ENCODE measurements around the gene TEN1. TPM values are rescaled to one million over a fixed set of nuclear protein-coding genes. Genes with fewer than 3 reads are reported as not detected.
A peak's percentile ranks its signal among the peaks of the same experiment; 100 is the strongest.

TEN1 gene
- total and polyA plus RNA-seq, 4 donors = 12.0 to 30.0 (median 16.5) TPM

GRCh38 chr17:75959051-75959838 lies 19.8 kb upstream of the TEN1 start:
- no peaks in the 10 kb centered on the region for H3K27me3 ChIP-seq (ENCODE audit: control insufficient read depth in 4 of 4, insufficient read depth in 4 of 4, low read length in 3 of 4)
- peak overlapping the region in 1 of 2 donors; percentile 3 for H3K9ac ChIP-seq (ENCODE audit: low read depth in 1 of 2, low read length in 2 of 2)
- WGBS = 33% methylated on average over 8 of the region's 8 CpGs
- TF ChIP-seq REST (IDR thresholded peaks at IDR 0.05) = no peak
- TF ChIP-seq CTCF (IDR thresholded peaks at IDR 0.05; ENCODE audit: low read depth, low read length, missing input control) = no peak
- TF ChIP-seq SP1 (IDR thresholded peaks at IDR 0.05) = peak; percentile 18
- TF ChIP-seq RAD21 (IDR thresholded peaks at IDR 0.05) = peak in 1 of 2 donors; percentile 4
- peak; percentile 57 to 67 for TF ChIP-seq HNF4A (conservative IDR thresholded peaks at IDR 0.05)
- no peak for TF ChIP-seq MAX (IDR thresholded peaks at IDR 0.05)
- TF ChIP-seq NR2F2 (IDR thresholded peaks at IDR 0.05) = no peak
- TF ChIP-seq RXRA (IDR thresholded peaks at IDR 0.05) = peak in 1 of 2 donors; percentile 51
- H3K36me3 ChIP-seq (ENCODE audit: control insufficient read depth in 4 of 4, insufficient read depth in 3 of 4, low read depth in 1 of 4, low read length in 3 of 4) = peaks cover 8 to 27% (median 15%) of the 10 kb centered on the region in 4 donors
- peak overlapping the region in 1 of 2 donors; percentile 20 for H3K27ac ChIP-seq (ENCODE audit: low read depth in 1 of 2, low read length in 2 of 2)
- no peak overlapping the region for H3K4me3 ChIP-seq (ENCODE audit: low read depth in 1 of 3, low read length in 3 of 3)
- DNase-seq (ENCODE audit: low spot score) = no peak
- peaks cover 8 to 34% (median 22%) of the 10 kb centered on the region in 4 donors for H3K4me1 ChIP-seq (ENCODE audit: control insufficient read depth in 4 of 4, insufficient read depth in 4 of 4, low read length in 3 of 4)
- no peaks in the 10 kb centered on the region for H3K9me3 ChIP-seq (ENCODE audit: control insufficient read depth in 4 of 4, low read length in 3 of 4)

GRCh38 chr17:75959839-75960511 lies 19.1 kb upstream of the TEN1 start:
- DNase-seq (ENCODE audit: low spot score) = no peak
- no peak overlapping the region for H3K4me3 ChIP-seq (ENCODE audit: low read depth in 1 of 3, low read length in 3 of 3)
- peaks cover 7 to 22% (median 16%) of the 10 kb centered on the region in 4 donors for H3K36me3 ChIP-seq (ENCODE audit: control insufficient read depth in 4 of 4, insufficient read depth in 3 of 4, low read depth in 1 of 4, low read length in 3 of 4)
- WGBS = 91% methylated on average over 11 of the region's 11 CpGs
- no peak for TF ChIP-seq SP1 (IDR thresholded peaks at IDR 0.05)
- TF ChIP-seq HNF4A (conservative IDR thresholded peaks at IDR 0.05) = no peak
- no peak for TF ChIP-seq HNF4G (IDR thresholded peaks at IDR 0.05)
- TF ChIP-seq ZBTB33 (IDR thresholded peaks at IDR 0.05) = no peak
- no peak for TF ChIP-seq REST (IDR thresholded peaks at IDR 0.05)
- TF ChIP-seq YY1 (IDR thresholded peaks at IDR 0.05) = no peak
- TF ChIP-seq CTCF (IDR thresholded peaks at IDR 0.05; ENCODE audit: low read depth, low read length, missing input control) = no peak
- TF ChIP-seq NR2F2 (IDR thresholded peaks at IDR 0.05) = no peak
- TF ChIP-seq EGR1 (IDR thresholded peaks at IDR 0.05; ENCODE audit: low read depth in 2 of 2) = no peak
- no peak for TF ChIP-seq MAX (IDR thresholded peaks at IDR 0.05)
- no peak for TF ChIP-seq RXRA (IDR thresholded peaks at IDR 0.05)
- no peak overlapping the region for H3K9ac ChIP-seq (ENCODE audit: low read depth in 1 of 2, low read length in 2 of 2)
- no peaks in the 10 kb centered on the region for H3K27me3 ChIP-seq (ENCODE audit: control insufficient read depth in 4 of 4, insufficient read depth in 4 of 4, low read length in 3 of 4)
- H3K4me1 ChIP-seq (ENCODE audit: control insufficient read depth in 4 of 4, insufficient read depth in 4 of 4, low read length in 3 of 4) = peaks cover 8 to 34% (median 23%) of the 10 kb centered on the region in 4 donors
- H3K27ac ChIP-seq (ENCODE audit: low read depth in 1 of 2, low read length in 2 of 2) = peak overlapping the region in 1 of 2 donors; percentile 29
- H3K9me3 ChIP-seq (ENCODE audit: control insufficient read depth in 4 of 4, low read length in 3 of 4) = no peaks in the 10 kb centered on the region

Measured in liver (tissue), 9 donors.